ENCODE measurements around the gene KRTAP4-1. TPM values are rescaled to one million over a fixed set of nuclear protein-coding genes. Genes with fewer than 3 reads are reported as not detected.

Gene KRTAP4-1
- total and polyA plus RNA-seq, 2 of the 13 experiments (the other 11 are each of a cell fraction or from before 2014, with no cell fraction given), result not detected

GRCh38 chr17:41167561-41167960 lies 17.1 kb downstream of the KRTAP4-1 start:
- 42% methylated on average over 7 of the region's 7 CpGs for WGBS (ENCODE audit: low lambda C conversion rate)
- Histone ChIP-seq H3K4me1 (ENCODE audit: insufficient read depth, low read length) (no peaks in the 10 kb centered on the region), H2AFZ (ENCODE audit: low read length) (no peak overlapping the region), H3K4me3 (replicated peaks in 1 of 3; ENCODE audit: insufficient read depth in 1 of 3, low read depth in 2 of 3, low read length in 3 of 3) (no peak overlapping the region), H4K20me1 (ENCODE audit: insufficient read depth, low read length) (no peaks in the 10 kb centered on the region), H3K27me3 (ENCODE audit: control insufficient read depth in 1 of 2, insufficient read depth in 2 of 2, low read length in 2 of 2) (no peaks in the 10 kb centered on the region; a peak in 1 of 5 replicates), H3K27ac (ENCODE audit: extremely low read length, insufficient read depth, low read length) (no peak overlapping the region), H3K36me3 (replicated peaks in 1 of 2; ENCODE audit: control insufficient read depth in 1 of 2, insufficient read depth in 2 of 2, low read length in 2 of 2) (no peaks in the 10 kb centered on the region), H3K79me2 (ENCODE audit: insufficient read depth, low read length) (no peaks in the 10 kb centered on the region), H3K9ac (ENCODE audit: insufficient read depth, low read depth, low read length) (no peak overlapping the region), H3K4me2 (ENCODE audit: low read depth, low read length) (no peak overlapping the region), H3K9me3 (ENCODE audit: low read length) (no peaks in the 10 kb centered on the region)
- ATAC-seq, result no peak
- in situ Hi-C loops (cut with HindIII; ENCODE audit: extremely low pct_ligation_motif_present, low pct_unique_long_range_greater_than_20kb), result no loop called here
- no TSS peak for BruUV-seq (replicated peaks)
- DNase-seq (ENCODE audit: low spot score), result no peak
- intact Hi-C loops (cut with micrococcal nuclease; ENCODE audit: unreplicated experiment), result no loop called here
- POLR2A ChIA-PET, result no interaction called here
- CTCF ChIA-PET (ENCODE audit: low intra/inter-chr PET ratio, low total read pairs), result no interaction called here
- no peak for FAIRE-seq
- TF ChIP-seq RAD21 (CRISPR knock-in tag; IDR thresholded peaks at IDR 0.05) (no peak), ZSCAN20 (CRISPR knock-in tag; IDR thresholded peaks at IDR 0.05; ENCODE audit: borderline replicate concordance) (no peak), TGIF2 (CRISPR knock-in tag; IDR thresholded peaks at IDR 0.05) (no peak), CCAR2 (optimal IDR thresholded peaks at IDR 0.05; ENCODE audit: low read depth, low read length) (no peak), WIZ (CRISPR knock-in tag; IDR thresholded peaks at IDR 0.05) (no peak), ZNF33B (CRISPR knock-in tag; IDR thresholded peaks at IDR 0.05) (no peak), SNRNP70 (IDR thresholded peaks at IDR 0.05; ENCODE audit: low read depth, low read length) (no peak), PRMT3 (CRISPR knock-in tag; IDR thresholded peaks at IDR 0.05; ENCODE audit: borderline replicate concordance, low read depth) (no peak), NR0B2 (CRISPR knock-in tag; IDR thresholded peaks at IDR 0.05) (no peak), RFX5 (IDR thresholded peaks at IDR 0.05; ENCODE audit: low read depth, low read length) (no peak), ZNF136 (CRISPR knock-in tag; IDR thresholded peaks at IDR 0.05; ENCODE audit: low read depth) (no peak), THYN1 (CRISPR knock-in tag; IDR thresholded peaks at IDR 0.05; ENCODE audit: borderline replicate concordance, low read depth) (no peak)
- TF ChIP-seq, protein P1, sequence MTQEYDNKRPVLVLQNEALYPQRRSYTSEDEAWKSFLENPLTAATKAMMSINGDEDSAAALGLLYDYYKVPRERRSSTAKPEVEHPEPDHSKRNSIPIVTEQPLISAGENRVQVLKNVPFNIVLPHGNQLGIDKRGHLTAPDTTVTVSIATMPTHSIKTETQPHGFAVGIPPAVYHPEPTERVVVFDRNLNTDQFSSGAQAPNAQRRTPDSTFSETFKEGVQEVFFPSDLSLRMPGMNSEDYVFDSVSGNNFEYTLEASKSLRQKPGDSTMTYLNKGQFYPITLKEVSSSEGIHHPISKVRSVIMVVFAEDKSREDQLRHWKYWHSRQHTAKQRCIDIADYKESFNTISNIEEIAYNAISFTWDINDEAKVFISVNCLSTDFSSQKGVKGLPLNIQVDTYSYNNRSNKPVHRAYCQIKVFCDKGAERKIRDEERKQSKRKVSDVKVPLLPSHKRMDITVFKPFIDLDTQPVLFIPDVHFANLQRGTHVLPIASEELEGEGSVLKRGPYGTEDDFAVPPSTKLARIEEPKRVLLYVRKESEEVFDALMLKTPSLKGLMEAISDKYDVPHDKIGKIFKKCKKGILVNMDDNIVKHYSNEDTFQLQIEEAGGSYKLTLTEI (CRISPR knock-in tag; conservative IDR thresholded peaks at IDR 0.05), result no peak
- TF ChIP-seq, protein P2, sequence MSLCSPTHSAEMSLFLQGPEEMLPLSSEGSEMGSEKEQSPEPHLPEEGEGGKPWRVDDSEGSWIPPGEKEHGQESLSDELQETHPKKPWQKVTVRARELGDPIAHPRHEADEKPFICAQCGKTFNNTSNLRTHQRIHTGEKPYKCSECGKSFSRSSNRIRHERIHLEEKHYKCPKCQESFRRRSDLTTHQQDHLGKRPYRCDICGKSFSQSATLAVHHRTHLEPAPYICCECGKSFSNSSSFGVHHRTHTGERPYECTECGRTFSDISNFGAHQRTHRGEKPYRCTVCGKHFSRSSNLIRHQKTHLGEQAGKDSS (CRISPR knock-in tag; IDR thresholded peaks at IDR 0.05; ENCODE audit: borderline replicate concordance, low read depth), result no peak
- TF ChIP-seq, protein P3, sequence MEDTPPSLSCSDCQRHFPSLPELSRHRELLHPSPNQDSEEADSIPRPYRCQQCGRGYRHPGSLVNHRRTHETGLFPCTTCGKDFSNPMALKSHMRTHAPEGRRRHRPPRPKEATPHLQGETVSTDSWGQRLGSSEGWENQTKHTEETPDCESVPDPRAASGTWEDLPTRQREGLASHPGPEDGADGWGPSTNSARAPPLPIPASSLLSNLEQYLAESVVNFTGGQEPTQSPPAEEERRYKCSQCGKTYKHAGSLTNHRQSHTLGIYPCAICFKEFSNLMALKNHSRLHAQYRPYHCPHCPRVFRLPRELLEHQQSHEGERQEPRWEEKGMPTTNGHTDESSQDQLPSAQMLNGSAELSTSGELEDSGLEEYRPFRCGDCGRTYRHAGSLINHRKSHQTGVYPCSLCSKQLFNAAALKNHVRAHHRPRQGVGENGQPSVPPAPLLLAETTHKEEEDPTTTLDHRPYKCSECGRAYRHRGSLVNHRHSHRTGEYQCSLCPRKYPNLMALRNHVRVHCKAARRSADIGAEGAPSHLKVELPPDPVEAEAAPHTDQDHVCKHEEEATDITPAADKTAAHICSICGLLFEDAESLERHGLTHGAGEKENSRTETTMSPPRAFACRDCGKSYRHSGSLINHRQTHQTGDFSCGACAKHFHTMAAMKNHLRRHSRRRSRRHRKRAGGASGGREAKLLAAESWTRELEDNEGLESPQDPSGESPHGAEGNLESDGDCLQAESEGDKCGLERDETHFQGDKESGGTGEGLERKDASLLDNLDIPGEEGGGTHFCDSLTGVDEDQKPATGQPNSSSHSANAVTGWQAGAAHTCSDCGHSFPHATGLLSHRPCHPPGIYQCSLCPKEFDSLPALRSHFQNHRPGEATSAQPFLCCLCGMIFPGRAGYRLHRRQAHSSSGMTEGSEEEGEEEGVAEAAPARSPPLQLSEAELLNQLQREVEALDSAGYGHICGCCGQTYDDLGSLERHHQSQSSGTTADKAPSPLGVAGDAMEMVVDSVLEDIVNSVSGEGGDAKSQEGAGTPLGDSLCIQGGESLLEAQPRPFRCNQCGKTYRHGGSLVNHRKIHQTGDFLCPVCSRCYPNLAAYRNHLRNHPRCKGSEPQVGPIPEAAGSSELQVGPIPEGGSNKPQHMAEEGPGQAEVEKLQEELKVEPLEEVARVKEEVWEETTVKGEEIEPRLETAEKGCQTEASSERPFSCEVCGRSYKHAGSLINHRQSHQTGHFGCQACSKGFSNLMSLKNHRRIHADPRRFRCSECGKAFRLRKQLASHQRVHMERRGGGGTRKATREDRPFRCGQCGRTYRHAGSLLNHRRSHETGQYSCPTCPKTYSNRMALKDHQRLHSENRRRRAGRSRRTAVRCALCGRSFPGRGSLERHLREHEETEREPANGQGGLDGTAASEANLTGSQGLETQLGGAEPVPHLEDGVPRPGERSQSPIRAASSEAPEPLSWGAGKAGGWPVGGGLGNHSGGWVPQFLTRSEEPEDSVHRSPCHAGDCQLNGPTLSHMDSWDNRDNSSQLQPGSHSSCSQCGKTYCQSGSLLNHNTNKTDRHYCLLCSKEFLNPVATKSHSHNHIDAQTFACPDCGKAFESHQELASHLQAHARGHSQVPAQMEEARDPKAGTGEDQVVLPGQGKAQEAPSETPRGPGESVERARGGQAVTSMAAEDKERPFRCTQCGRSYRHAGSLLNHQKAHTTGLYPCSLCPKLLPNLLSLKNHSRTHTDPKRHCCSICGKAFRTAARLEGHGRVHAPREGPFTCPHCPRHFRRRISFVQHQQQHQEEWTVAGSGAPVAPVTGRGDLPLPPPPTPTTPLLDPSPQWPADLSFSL (CRISPR knock-in tag; IDR thresholded peaks at IDR 0.05), result no peak

All from HepG2 (cell line).